ENCODE data around the gene LMNTD2. TPM values are rescaled to one million over a fixed set of nuclear protein-coding genes. Genes with fewer than 3 reads are reported as not detected.

LMNTD2 gene
- total and polyA plus RNA-seq, 4 experiments from 2014 or later = 0.94 to 8.1 (median 4.2) TPM

GRCh38 chr11:508956-509355, 51.6 kb downstream of the LMNTD2 start:
- Histone ChIP-seq H3K27me3 (ENCODE audit: insufficient read depth, low read length) (no peaks in the 10 kb centered on the region), H3K4me3 (ENCODE audit: low read length in 2 of 2) (no peak overlapping the region), H3K36me3 (ENCODE audit: insufficient read depth, low read length) (peaks cover 3% of the 10 kb centered on the region), H3K27ac (ENCODE audit: low read depth, low read length) (no peak overlapping the region), H3K4me1 (ENCODE audit: insufficient read depth, low read length) (peaks cover 30% of the 10 kb centered on the region), H3K9me3 (ENCODE audit: control insufficient read depth in 1 of 2, low read length in 2 of 2) (no peaks in the 10 kb centered on the region)
- peaks cover 9 to 23% of the 10 kb centered on the region in 2 donors for H3K36me3 Mint-ChIP-seq
- no peaks in the 10 kb centered on the region for H3K9me3 Mint-ChIP-seq
- H3K27ac Mint-ChIP-seq = peak overlapping the region in 3 of 7 donors; percentile 4 to 63 (median 52)
- no peak for DNase-seq
- H3K27me3 Mint-ChIP-seq = no peaks in the 10 kb centered on the region
- CTCF ChIA-PET (ENCODE audit: partially characterized antibody) = interaction anchor here (1.6 to 3.5 kb wide), 2 partner anchors 10 to 60 kb away, joined by 6 to 23 read pairs; no protein-coding TSS in a partner anchor
- peak overlapping the region in 2 of 8 donors; percentile 50 to 59 for H3K4me3 Mint-ChIP-seq
- peaks cover 5 to 33% (median 19%) of the 10 kb centered on the region in 4 donors for H3K4me1 Mint-ChIP-seq
- POLR2A ChIA-PET (ENCODE audit: partially characterized antibody) = interaction anchor here (1.9 kb wide), 2 partner anchors 9 to 102 kb away, joined by 5 read pairs; no protein-coding TSS in a partner anchor
- intact Hi-C loops (cut with micrococcal nuclease) = no loop called here

- intact Hi-C loops (cut with micrococcal nuclease) = loop anchor here (1.0 to 2.0 kb wide), 6 partner anchors 10 to 241 kb away; partner anchors contain the start of genes DEAF1, PHRF1, SIGIRR and TMEM80
- Histone ChIP-seq H3K4me3 (ENCODE audit: low read length in 2 of 2) (peak overlapping the region in 1 of 2 donors; percentile 59), H3K27ac (ENCODE audit: low read depth, low read length) (peak overlapping the region; percentile 100), H3K36me3 (ENCODE audit: insufficient read depth, low read length) (peaks cover 3% of the 10 kb centered on the region), H3K4me1 (ENCODE audit: insufficient read depth, low read length) (peaks cover 35% of the 10 kb centered on the region), H3K9me3 (ENCODE audit: control insufficient read depth in 1 of 2, low read length in 2 of 2) (no peaks in the 10 kb centered on the region), H3K27me3 (ENCODE audit: insufficient read depth, low read length) (no peaks in the 10 kb centered on the region)
- POLR2A ChIA-PET (ENCODE audit: partially characterized antibody) = interaction anchor here (1.8 to 3.4 kb wide), 6 partner anchors 10 to 301 kb away, joined by 5 to 47 read pairs (median 18); partner anchors contain the start of genes BET1L, HRAS, LRRC56 and RIC8A
- CTCF ChIA-PET (ENCODE audit: partially characterized antibody) = interaction anchor here (3.5 kb wide), 1 partner anchor 11 kb away, joined by 23 read pairs; no protein-coding TSS in a partner anchor
- Mint-ChIP-seq H3K9me3 (no peaks in the 10 kb centered on the region), H3K27ac (peak overlapping the region in 6 of 7 donors; percentile 18 to 83 (median 58)), H3K27me3 (no peaks in the 10 kb centered on the region), H3K4me1 (peaks cover 5 to 42% (median 25%) of the 10 kb centered on the region in 4 donors), H3K36me3 (peaks cover 9 to 23% of the 10 kb centered on the region in 2 donors), H3K4me3 (peak overlapping the region; percentile 61 to 97 (median 68))
- no peak for DNase-seq
Observed at GRCh38 chr11:507727-508515, 52.6 kb downstream of the LMNTD2 start.

- CTCF ChIA-PET (ENCODE audit: partially characterized antibody) = interaction anchor here (1.2 to 2.5 kb wide), 3 partner anchors 11 to 59 kb away, joined by 4 to 14 read pairs (median 5); partner anchors contain the start of gene PTDSS2
- POLR2A ChIA-PET (ENCODE audit: partially characterized antibody) = interaction anchor here (0.8 to 3.4 kb wide), 36 partner anchors 9 to 336 kb away, joined by 3 to 47 read pairs (median 5); partner anchors contain the start of genes BET1L, DEAF1, HRAS and LRRC56
- peaks cover 35% of the 10 kb centered on the region for H3K4me1 ChIP-seq (ENCODE audit: insufficient read depth, low read length)
Observed at GRCh38 chr11:506995-507726, 53.4 kb downstream of the LMNTD2 start, which contains the start of gene RNH1. RNH1 (minus strand) TSS chr11:507242; CDS start chr11:502162, 5,080 bp downstream.

GRCh38 chr11:506238-506994, 54.1 kb downstream of the LMNTD2 start:
- peak overlapping the region; percentile 100 for H3K27ac Mint-ChIP-seq
- Histone ChIP-seq H3K9me3 (ENCODE audit: control insufficient read depth in 1 of 2, low read length in 2 of 2) (no peaks in the 10 kb centered on the region), H3K36me3 (ENCODE audit: insufficient read depth, low read length) (peaks cover 9% of the 10 kb centered on the region), H3K4me3 (ENCODE audit: low read length in 2 of 2) (peak overlapping the region; percentile 91 to 99), H3K27me3 (ENCODE audit: insufficient read depth, low read length) (no peaks in the 10 kb centered on the region), H3K4me1 (ENCODE audit: insufficient read depth, low read length) (peaks cover 35% of the 10 kb centered on the region), H3K27ac (ENCODE audit: low read depth, low read length) (peak overlapping the region; percentile 100)
- H3K36me3 Mint-ChIP-seq = peaks cover 6 to 18% of the 10 kb centered on the region in 2 donors
- peak overlapping the region; percentile 95 to 100 (median 98) for H3K4me3 Mint-ChIP-seq
- CTCF ChIA-PET (ENCODE audit: partially characterized antibody) = interaction anchor here (0.8 to 2.5 kb wide), 4 partner anchors 12 to 59 kb away, joined by 3 to 14 read pairs (median 4); partner anchors contain the start of gene PTDSS2
- no peaks in the 10 kb centered on the region for H3K9me3 Mint-ChIP-seq
- peak; percentile 94 to 98 (median 97) for DNase-seq
- intact Hi-C loops (cut with micrococcal nuclease) = loop anchor here (1.0 to 2.0 kb wide), 8 partner anchors 29 to 299 kb away; partner anchors contain the start of genes BET1L, DEAF1, HRAS and PSMD13
- POLR2A ChIA-PET (ENCODE audit: partially characterized antibody) = interaction anchor here (0.8 to 3.4 kb wide), 36 partner anchors 8 to 336 kb away, joined by 3 to 47 read pairs (median 4); partner anchors contain the start of genes BET1L, DEAF1, HRAS and LRRC56
- peaks cover 6 to 42% (median 25%) of the 10 kb centered on the region in 4 donors for H3K4me1 Mint-ChIP-seq
- H3K27me3 Mint-ChIP-seq = no peaks in the 10 kb centered on the region

More at GRCh38 chr11:506995-507726, 53.4 kb downstream of the LMNTD2 start, which contains the start of gene RNH1:
- peak within 1 kb of the TSS; percentile 100 for H3K27ac ChIP-seq (ENCODE audit: low read depth, low read length)
- peak; percentile 96 to 98 (median 97) for DNase-seq
- peaks cover 9 to 20% of the 10 kb centered on the region in 2 donors for H3K36me3 Mint-ChIP-seq
- intact Hi-C loops (cut with micrococcal nuclease) = loop anchor here (1.0 to 2.0 kb wide), 10 partner anchors 11 to 300 kb away; partner anchors contain the start of genes BET1L, DEAF1, HRAS and PHRF1
- no peaks in the 10 kb centered on the region for H3K27me3 Mint-ChIP-seq
- peaks cover 3% of the 10 kb centered on the region for H3K36me3 ChIP-seq (ENCODE audit: insufficient read depth, low read length)
- peak within 1 kb of the TSS; percentile 100 for H3K27ac Mint-ChIP-seq
- no peaks in the 10 kb centered on the region for H3K27me3 ChIP-seq (ENCODE audit: insufficient read depth, low read length)
- H3K9me3 Mint-ChIP-seq = no peaks in the 10 kb centered on the region
- peak within 1 kb of the TSS; percentile 95 to 100 (median 98) for H3K4me3 Mint-ChIP-seq
- H3K4me3 ChIP-seq (ENCODE audit: low read length in 2 of 2) = peak within 1 kb of the TSS; percentile 91 to 99
- no peaks in the 10 kb centered on the region for H3K9me3 ChIP-seq (ENCODE audit: control insufficient read depth in 1 of 2, low read length in 2 of 2)
- peaks cover 5 to 42% (median 25%) of the 10 kb centered on the region in 4 donors for H3K4me1 Mint-ChIP-seq

GRCh38 chr11:504994-505344, 55.6 kb downstream of the LMNTD2 start:
- intact Hi-C loops (cut with micrococcal nuclease) = no loop called here
- Mint-ChIP-seq H3K4me3 (peak overlapping the region in 7 of 8 donors; percentile 47 to 100 (median 59)), H3K27ac (peak overlapping the region; percentile 75 to 100 (median 100)), H3K9me3 (no peaks in the 10 kb centered on the region), H3K4me1 (peaks cover 6 to 42% (median 25%) of the 10 kb centered on the region in 4 donors), H3K36me3 (peaks cover 8 to 20% of the 10 kb centered on the region in 2 donors), H3K27me3 (no peaks in the 10 kb centered on the region)
- CTCF ChIA-PET (ENCODE audit: partially characterized antibody) = interaction anchor here (0.6 to 2.5 kb wide), 3 partner anchors 14 to 245 kb away, joined by 4 to 14 read pairs (median 5); partner anchors contain the start of gene PTDSS2
- Histone ChIP-seq H3K27me3 (ENCODE audit: insufficient read depth, low read length) (no peaks in the 10 kb centered on the region), H3K4me1 (ENCODE audit: insufficient read depth, low read length) (peaks cover 35% of the 10 kb centered on the region), H3K9me3 (ENCODE audit: control insufficient read depth in 1 of 2, low read length in 2 of 2) (no peaks in the 10 kb centered on the region), H3K27ac (ENCODE audit: low read depth, low read length) (peak overlapping the region; percentile 100), H3K4me3 (ENCODE audit: low read length in 2 of 2) (no peak overlapping the region), H3K36me3 (ENCODE audit: insufficient read depth, low read length) (peaks cover 24% of the 10 kb centered on the region)
- no peak for DNase-seq
- POLR2A ChIA-PET (ENCODE audit: partially characterized antibody) = interaction anchor here (0.6 to 3.4 kb wide), 3 partner anchors 30 to 150 kb away, joined by 3 to 47 read pairs (median 4); partner anchors contain the start of genes HRAS, LRRC56 and PHRF1
